Measurements from ENCODE around the gene C3orf33.

Gene C3orf33

DNA sequence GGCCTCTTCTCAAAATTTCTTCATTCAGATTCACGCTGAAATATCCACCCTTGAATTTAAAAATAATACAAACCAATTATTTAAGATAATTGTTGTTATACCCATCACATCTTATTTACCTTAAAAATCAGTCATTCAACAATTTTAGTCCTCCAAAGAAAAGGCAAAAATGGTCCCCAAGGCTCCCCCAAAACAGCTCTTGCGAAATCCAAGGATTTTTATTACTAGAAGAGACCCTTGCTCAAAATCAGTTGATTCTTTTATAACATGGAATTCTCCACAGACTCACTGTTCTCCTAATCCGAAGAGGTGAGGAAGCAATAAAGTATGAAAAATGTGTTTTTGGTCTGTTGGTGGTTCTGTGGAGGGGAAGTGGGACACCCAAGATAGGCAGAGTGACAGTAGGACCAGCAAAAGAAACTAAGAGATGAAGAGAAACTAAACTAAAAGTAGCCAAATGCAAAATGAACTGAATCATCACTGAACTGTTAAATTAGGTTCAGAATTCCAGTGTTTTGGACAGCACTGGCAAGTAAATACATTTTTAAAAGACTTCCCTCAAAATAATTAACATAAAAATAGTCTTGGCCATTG lies 42.1 kb downstream of the C3orf33 start:
- Mint-ChIP-seq H3K36me3 (peaks cover 1 to 3% of the 10 kb centered on the region in 2 donors), H3K27me3 (no peaks in the 10 kb centered on the region), H3K4me1 (no peaks in the 10 kb centered on the region), H3K4me3 (no peak overlapping the region), H3K9me3 (no peaks in the 10 kb centered on the region), H3K27ac (no peak overlapping the region)
- DNase-seq (no peak), ATAC-seq (replicated peaks) (no peak)

DNA sequence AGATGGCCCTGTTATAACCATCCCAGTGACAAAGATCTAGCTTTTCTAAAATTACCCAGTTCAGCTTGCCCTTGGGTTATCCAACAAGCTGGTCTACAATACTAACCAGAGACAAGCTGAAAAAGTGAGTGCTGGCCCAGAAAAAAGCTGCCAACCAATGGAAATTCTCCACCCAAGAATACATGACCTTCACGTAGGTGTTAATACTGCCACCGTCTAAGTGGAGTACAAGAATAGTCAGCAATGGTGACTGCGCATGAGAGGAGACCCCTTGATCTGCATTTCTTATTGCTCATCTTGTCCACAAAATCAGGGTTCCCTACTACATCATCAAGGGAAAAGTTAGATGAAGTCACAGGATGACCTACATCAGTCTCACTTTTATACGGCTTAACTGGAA lies 45.4 kb downstream of the C3orf33 start:
- H3K4me3 Mint-ChIP-seq, result no peak overlapping the region
- DNase-seq (no peak), ATAC-seq (replicated peaks) (no peak)
- H3K4me1 Mint-ChIP-seq, result no peaks in the 10 kb centered on the region
- H3K27ac Mint-ChIP-seq, result no peak overlapping the region
- no peaks in the 10 kb centered on the region for H3K9me3 Mint-ChIP-seq
- peaks cover 1 to 3% of the 10 kb centered on the region in 2 donors for H3K36me3 Mint-ChIP-seq
- H3K27me3 Mint-ChIP-seq, result no peaks in the 10 kb centered on the region

- ATAC-seq (replicated peaks), result no peak
- H3K27me3 Mint-ChIP-seq, result no peaks in the 10 kb centered on the region
These were observed 48.5 kb downstream of the C3orf33 start for GRCh38 chr3:155757577-155757976.

GRCh38 chr3:155753038-155753639 lies 52.9 kb downstream of the C3orf33 start:
- Mint-ChIP-seq H3K27me3 (no peaks in the 10 kb centered on the region), H3K9me3 (no peaks in the 10 kb centered on the region), H3K36me3 (no peaks in the 10 kb centered on the region), H3K4me1 (no peaks in the 10 kb centered on the region), H3K4me3 (no peak overlapping the region), H3K27ac (no peak overlapping the region)
- ATAC-seq (replicated peaks) (peak in 1 of 2 donors; percentile 43), DNase-seq (no peak)

More at GRCh38 chr3:155757577-155757976, 48.5 kb downstream of the C3orf33 start:
- H3K4me3 Mint-ChIP-seq, result no peak overlapping the region
- no peaks in the 10 kb centered on the region for H3K4me1 Mint-ChIP-seq
- DNase-seq, result no peak
- H3K36me3 Mint-ChIP-seq, result no peaks in the 10 kb centered on the region
- H3K9me3 Mint-ChIP-seq, result no peaks in the 10 kb centered on the region
- no peak overlapping the region for H3K27ac Mint-ChIP-seq

DNA sequence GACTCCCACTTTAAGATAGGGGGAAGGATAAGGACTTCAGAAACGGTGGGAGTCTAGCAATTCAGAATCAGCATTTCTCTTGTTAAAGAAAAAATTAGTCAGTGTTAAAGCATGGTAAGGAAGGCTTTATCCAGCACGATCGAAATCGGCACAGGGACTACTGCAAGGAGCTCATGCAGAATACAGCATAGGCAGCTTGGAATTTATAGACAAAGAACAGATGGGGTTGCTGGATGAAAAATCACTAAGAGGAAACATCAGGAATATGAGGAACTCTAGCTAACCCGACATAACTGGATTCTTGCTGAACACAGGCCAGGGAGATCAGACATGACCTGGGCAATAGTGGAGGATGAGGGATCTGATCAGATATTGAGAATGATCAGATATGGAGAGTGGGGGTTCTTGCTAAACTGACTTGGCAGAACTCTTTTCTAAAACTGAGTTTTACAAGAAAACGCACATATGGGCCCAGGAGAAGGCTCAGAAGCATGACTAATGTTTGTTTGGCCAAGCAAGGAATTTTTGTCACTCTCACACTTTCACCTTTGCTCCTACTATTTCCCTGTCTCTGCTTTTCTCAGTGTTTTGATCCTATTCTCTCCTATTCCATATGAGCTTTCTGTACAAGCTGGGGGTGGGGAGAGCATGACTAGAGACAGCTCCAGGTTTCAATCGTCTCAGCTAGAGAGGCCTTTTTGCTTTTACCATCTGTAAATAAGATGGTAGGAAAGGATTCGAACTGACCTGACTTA lies 57.3 kb downstream of the C3orf33 start:
- Mint-ChIP-seq H3K9me3 (no peaks in the 10 kb centered on the region), H3K36me3 (no peaks in the 10 kb centered on the region), H3K4me1 (peaks cover 7 to 22% of the 10 kb centered on the region in 2 donors), H3K27me3 (peaks cover 0 to 7% of the 10 kb centered on the region in 2 donors), H3K4me3 (no peak overlapping the region), H3K27ac (no peak overlapping the region)
- no peak for ATAC-seq (replicated peaks)
- DNase-seq, result no peak

- Mint-ChIP-seq H3K27me3 (peaks cover 0 to 11% of the 10 kb centered on the region in 2 donors), H3K36me3 (no peaks in the 10 kb centered on the region), H3K9me3 (no peaks in the 10 kb centered on the region), H3K4me3 (no peak overlapping the region), H3K4me1 (peaks cover 7 to 24% of the 10 kb centered on the region in 2 donors), H3K27ac (no peak overlapping the region)
- no peak for DNase-seq
- ATAC-seq (replicated peaks), result no peak
These were observed 58.2 kb downstream of the C3orf33 start for GRCh38 chr3:155747946-155748290.

GRCh38 chr3:155747286-155747945 lies 58.7 kb downstream of the C3orf33 start:
- H3K9me3 Mint-ChIP-seq, result no peaks in the 10 kb centered on the region
- DNase-seq (no peak), ATAC-seq (replicated peaks) (no peak)
- H3K27me3 Mint-ChIP-seq, result peaks cover 4 to 16% of the 10 kb centered on the region in 2 donors
- no peak overlapping the region for H3K27ac Mint-ChIP-seq
- no peak overlapping the region for H3K4me3 Mint-ChIP-seq
- H3K4me1 Mint-ChIP-seq, result peaks cover 7 to 24% of the 10 kb centered on the region in 2 donors
- no peaks in the 10 kb centered on the region for H3K36me3 Mint-ChIP-seq

DNA sequence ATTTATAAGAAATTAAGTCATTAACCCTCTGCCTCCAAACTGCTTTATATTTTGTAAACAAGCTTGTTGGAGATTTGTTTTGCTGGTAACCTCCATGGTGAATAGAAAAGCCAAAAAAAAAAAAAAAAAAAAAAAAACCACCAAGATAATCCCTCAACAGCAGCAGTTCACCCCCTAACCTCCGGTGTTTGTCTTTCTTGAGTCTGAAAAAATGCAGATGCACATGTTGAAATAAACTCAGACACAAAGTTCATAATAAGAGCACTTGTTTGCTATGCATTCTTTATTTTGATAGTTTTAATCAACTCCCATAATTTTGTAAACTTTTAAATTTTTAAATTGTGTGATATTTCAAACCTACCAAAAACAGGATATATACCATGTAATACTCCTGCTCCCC lies 59.4 kb downstream of the C3orf33 start:
- peaks cover 7 to 24% of the 10 kb centered on the region in 2 donors for H3K4me1 Mint-ChIP-seq
- DNase-seq (no peak), ATAC-seq (replicated peaks) (no peak)
- no peaks in the 10 kb centered on the region for H3K36me3 Mint-ChIP-seq
- H3K4me3 Mint-ChIP-seq, result no peak overlapping the region
- H3K27ac Mint-ChIP-seq, result no peak overlapping the region
- no peaks in the 10 kb centered on the region for H3K9me3 Mint-ChIP-seq
- peaks cover 7 to 20% of the 10 kb centered on the region in 2 donors for H3K27me3 Mint-ChIP-seq

- ATAC-seq (replicated peaks), result no peak
- H3K27ac Mint-ChIP-seq, result no peak overlapping the region
These were observed 60.1 kb downstream of the C3orf33 start for GRCh38 chr3:155745795-155746550.

DNA sequence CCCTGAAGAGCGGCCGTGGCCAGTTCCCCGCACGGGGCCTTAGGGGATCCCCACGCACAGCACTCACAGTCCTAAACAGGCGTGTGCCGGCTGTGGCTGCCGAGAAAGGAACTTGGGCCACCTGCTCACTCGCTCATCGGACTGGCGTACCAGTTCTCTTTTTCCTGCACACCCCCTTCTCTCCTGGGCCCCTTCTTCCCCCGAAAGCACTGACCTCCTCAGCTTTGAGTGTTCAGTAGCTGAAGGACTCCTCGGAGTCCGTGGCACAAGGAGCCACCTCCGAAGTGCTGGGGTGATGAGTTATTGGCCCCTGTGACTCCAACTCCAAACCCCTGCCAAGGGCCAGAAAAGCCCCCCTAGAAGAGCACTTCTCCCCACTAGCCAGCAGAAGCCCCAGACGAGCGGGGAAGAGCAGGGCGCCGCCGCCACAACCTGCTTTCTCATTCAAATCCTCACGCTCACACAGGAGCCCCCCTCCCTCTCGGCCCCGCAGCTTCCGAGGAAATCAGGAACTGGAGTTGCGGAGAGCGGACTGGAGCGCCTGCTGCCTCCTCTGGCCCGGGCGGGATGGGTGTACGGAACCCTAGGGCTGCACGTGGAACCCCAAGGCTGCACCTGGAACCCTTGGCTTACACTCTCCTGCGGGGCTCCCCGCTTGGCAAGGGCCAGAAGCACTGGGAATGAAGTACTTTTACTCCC lies 61.3 kb downstream of the C3orf33 start, which contains the start of gene PLCH1:
TSS of gene PLCH1 (minus strand) at position 446 of the 699 bp plus-strand sequence. CDS start 40,847 bp downstream, outside the sequence.
- DNase-seq, result peak; percentile 42
- peaks cover 7 to 24% of the 10 kb centered on the region in 2 donors for H3K4me1 Mint-ChIP-seq
- H3K27ac Mint-ChIP-seq, result peak within 1 kb of the TSS; percentile 89
- ATAC-seq (replicated peaks), result peak; percentile 89 to 91
- no peaks in the 10 kb centered on the region for H3K9me3 Mint-ChIP-seq
- peaks cover 15 to 26% of the 10 kb centered on the region in 2 donors for H3K27me3 Mint-ChIP-seq
- no peaks in the 10 kb centered on the region for H3K36me3 Mint-ChIP-seq
- peak within 1 kb of the TSS; percentile 88 for H3K4me3 Mint-ChIP-seq

More at GRCh38 chr3:155745795-155746550, 60.1 kb downstream of the C3orf33 start:
- peaks cover 7 to 24% of the 10 kb centered on the region in 2 donors for H3K4me1 Mint-ChIP-seq
- no peaks in the 10 kb centered on the region for H3K9me3 Mint-ChIP-seq
- H3K4me3 Mint-ChIP-seq, result no peak overlapping the region
- no peak for DNase-seq
- no peaks in the 10 kb centered on the region for H3K36me3 Mint-ChIP-seq
- H3K27me3 Mint-ChIP-seq, result peaks cover 10 to 22% of the 10 kb centered on the region in 2 donors

GRCh38 chr3:155744010-155744625 lies 62.0 kb downstream of the C3orf33 start:
- ATAC-seq (replicated peaks), result peak; percentile 49 to 52
- peaks cover 21 to 28% of the 10 kb centered on the region in 2 donors for H3K27me3 Mint-ChIP-seq

DNA sequence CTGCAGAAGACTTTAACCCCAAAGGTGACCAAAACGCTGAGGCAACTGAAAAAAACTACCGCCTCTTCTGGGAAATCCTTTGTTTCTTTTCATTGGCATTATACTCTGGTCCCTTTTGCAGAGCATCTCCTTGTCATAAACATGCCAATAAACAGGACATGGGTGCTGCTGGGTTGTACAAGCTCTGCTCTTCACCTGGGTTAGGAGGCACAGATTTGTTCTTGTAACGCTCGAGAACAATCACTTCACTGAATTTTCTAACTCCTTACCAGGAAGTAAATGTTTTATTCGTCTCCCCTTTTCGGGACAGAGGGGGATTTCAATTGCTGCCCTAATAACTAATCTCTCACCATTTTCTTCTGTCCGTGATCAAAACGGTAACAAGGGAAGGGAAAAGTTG lies 62.5 kb downstream of the C3orf33 start:
- Mint-ChIP-seq H3K9me3 (no peaks in the 10 kb centered on the region), H3K27me3 (peaks cover 24 to 30% of the 10 kb centered on the region in 2 donors), H3K4me1 (peaks cover 7 to 24% of the 10 kb centered on the region in 2 donors), H3K4me3 (peak overlapping the region; percentile 88), H3K27ac (peak overlapping the region; percentile 89), H3K36me3 (no peaks in the 10 kb centered on the region)
- DNase-seq (no peak), ATAC-seq (replicated peaks) (no peak)

More at GRCh38 chr3:155744010-155744625, 62.0 kb downstream of the C3orf33 start:
- peak overlapping the region; percentile 88 for H3K4me3 Mint-ChIP-seq
- no peaks in the 10 kb centered on the region for H3K9me3 Mint-ChIP-seq
- peaks cover 7 to 24% of the 10 kb centered on the region in 2 donors for H3K4me1 Mint-ChIP-seq
- no peaks in the 10 kb centered on the region for H3K36me3 Mint-ChIP-seq
- peak; percentile 31 for DNase-seq
- H3K27ac Mint-ChIP-seq, result peak overlapping the region; percentile 89

All from stimulated activated naive B cell treated with anti-CD40 and anti-IgM and Interleukin-4, amounts not matched to agents 10 μg/mL and 1 μg/mL and 100 μg/mL, for 72 hours (primary cell).